Choroid plexus epithelial cell (primary cell): ENCODE data around the gene CACNB4.
"Not testable (repeated sequence)": the region's sequence is repeated elsewhere in the genome, so short reads cannot be mapped to it uniquely, and the experiment has no call there.

Experiments
- DNase-seq: peaks from one replicate; pipeline ENCODE4 v3.0.0-alpha.2; 2010; ENCODE audit warnings: low read depth
- H3K4me3 ChIP-seq: 2 replicates; pipeline ENCODE4 v1.5.1; 2011; ENCODE audit warnings: low read depth, mild to moderate bottlenecking, control low read depth, low read length, moderate library complexity
- TF ChIP-seq, protein P1 (sequence below): conservative IDR thresholded peaks from 2 replicates; pipeline ENCODE4 v1.5.1; 2011; ENCODE audit warnings: low read depth, mild to moderate bottlenecking, control low read depth, inconsistent platforms, low read length, moderate library complexity

The CACNB4 gene

DNA sequence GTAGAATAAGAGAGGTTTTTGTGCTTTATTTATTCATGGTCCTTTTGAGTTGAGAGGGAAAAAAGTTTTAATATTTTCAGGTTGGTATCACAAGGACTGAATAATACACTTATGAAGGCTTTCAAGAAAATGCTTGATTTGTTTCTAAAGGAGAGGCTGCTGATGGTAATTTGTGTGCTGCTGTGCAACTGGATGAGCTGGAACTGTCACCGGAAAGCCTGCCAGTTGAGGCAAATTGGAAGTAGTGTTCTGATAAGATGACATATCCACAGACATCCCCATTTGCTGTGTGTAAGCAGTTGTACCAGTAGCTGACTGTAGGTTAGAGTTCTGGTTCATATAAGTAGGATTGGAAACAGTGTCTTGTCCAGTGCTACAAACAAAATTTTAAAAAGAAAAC lies 21.6 kb upstream of the CACNB4 start:
- TF ChIP-seq, protein P1, sequence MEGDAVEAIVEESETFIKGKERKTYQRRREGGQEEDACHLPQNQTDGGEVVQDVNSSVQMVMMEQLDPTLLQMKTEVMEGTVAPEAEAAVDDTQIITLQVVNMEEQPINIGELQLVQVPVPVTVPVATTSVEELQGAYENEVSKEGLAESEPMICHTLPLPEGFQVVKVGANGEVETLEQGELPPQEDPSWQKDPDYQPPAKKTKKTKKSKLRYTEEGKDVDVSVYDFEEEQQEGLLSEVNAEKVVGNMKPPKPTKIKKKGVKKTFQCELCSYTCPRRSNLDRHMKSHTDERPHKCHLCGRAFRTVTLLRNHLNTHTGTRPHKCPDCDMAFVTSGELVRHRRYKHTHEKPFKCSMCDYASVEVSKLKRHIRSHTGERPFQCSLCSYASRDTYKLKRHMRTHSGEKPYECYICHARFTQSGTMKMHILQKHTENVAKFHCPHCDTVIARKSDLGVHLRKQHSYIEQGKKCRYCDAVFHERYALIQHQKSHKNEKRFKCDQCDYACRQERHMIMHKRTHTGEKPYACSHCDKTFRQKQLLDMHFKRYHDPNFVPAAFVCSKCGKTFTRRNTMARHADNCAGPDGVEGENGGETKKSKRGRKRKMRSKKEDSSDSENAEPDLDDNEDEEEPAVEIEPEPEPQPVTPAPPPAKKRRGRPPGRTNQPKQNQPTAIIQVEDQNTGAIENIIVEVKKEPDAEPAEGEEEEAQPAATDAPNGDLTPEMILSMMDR = no peak
- no peak overlapping the region for H3K4me3 ChIP-seq
- no peak for DNase-seq

- peak; percentile 9 for DNase-seq
- no peak overlapping the region for H3K4me3 ChIP-seq
- TF ChIP-seq, protein P1 = peak; percentile 12
Measured at GRCh38 chr2:152115952-152116351, 17.1 kb upstream of the CACNB4 start.

- TF ChIP-seq, protein P1 = no peak
- H3K4me3 ChIP-seq = no peak overlapping the region
- no peak for DNase-seq
Measured at GRCh38 chr2:152114366-152114765, 15.5 kb upstream of the CACNB4 start.

DNA sequence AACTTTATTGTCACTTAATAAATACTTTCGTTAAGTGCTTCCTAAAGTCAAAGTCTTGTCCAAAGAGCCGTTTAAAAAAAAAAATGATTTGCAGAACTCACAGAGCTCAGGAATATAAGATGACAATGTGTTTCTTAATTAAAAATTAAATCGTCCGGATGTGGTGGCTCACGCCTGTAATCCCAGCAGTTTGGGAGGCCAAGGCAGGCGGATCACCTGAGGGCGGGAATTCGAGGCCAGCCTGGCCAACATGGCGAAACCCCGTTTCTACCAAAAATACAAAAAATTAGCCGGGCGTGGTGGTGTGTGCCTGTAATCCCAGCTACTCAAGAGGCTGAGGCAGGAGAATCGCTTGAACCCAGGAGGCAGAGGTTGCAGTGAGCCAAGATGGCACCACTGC lies 8.3 kb upstream of the CACNB4 start:
- not testable (repeated sequence) for DNase-seq

DNA sequence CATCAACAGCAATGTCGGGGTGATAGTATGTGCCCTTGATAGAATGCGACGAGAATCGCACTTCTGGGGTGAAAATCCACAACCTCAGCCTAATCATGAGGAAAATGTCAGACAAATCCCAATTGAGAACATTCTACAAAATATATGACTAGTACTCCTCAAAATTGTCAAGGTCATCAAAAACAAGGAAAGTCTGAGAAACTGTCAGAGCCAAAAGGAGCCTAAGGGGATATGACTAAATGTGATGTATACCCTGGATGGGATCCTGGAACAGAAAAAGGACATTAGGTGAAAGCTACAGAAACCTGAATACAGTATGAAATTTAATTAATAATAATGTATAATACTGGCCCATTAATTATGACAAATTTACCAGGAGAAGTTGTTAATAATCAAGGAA lies 7.6 kb upstream of the CACNB4 start:
- no peak for DNase-seq
- TF ChIP-seq, protein P1 = no peak
- no peak overlapping the region for H3K4me3 ChIP-seq

More for the DNA sequence above, 8.3 kb upstream of the CACNB4 start:
- H3K4me3 ChIP-seq = not testable (repeated sequence)

DNA sequence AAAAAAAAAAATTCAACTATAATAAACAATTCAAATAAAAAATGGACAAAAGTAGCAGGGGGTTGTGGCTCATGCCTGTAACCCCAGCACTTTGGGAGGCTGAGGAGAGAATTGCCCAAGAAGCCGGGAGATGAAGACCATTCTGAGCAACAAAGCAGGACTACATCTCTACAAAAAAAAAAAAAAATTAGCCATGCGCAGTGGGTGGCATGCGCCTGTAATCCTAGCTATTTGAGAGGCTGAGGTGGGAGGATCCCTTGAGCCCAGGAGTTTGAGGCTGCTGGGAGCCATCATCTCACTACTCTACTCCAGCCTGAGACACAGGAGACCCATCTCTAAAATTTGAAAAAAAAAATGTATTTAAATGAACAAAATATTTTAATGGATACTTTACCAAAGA lies 4.4 kb upstream of the CACNB4 start:
- DNase-seq = no peak
- TF ChIP-seq, protein P1 = no peak
- H3K4me3 ChIP-seq = no peak overlapping the region

GRCh38 chr2:152100961-152101360 lies 2.1 kb upstream of the CACNB4 start:
- DNase-seq = no peak
- TF ChIP-seq, protein P1 = no peak
- H3K4me3 ChIP-seq = no peak overlapping the region
